ENCODE measurements around the gene VAV3.
"Not testable (repeated sequence)": the region's sequence is repeated elsewhere in the genome, so short reads cannot be mapped to it uniquely, and the experiment has no call there.

The VAV3 gene

DNA sequence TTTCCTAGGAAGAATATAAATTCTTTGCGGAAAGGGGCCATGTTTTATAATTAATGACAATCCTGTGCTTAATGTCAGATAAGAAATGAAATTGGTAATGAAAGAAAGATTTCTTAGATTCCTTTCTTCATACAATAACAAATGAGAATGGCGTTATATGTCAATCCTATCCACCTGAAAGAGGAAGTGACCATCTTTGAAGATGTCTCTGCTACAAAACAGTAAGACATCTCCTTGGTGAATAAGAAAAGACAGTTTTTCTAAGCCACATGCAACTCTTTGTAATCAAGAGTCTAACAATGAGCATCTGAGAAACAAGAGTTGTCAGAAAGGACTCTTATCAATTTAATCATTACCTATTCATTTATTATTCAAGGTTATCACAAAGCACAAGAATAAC is 286.0 kb downstream of the VAV3 start:
- no peak for DNase-seq

GRCh38 chr1:107677697-107678096 is 287.3 kb downstream of the VAV3 start:
- no peak for DNase-seq

GRCh38 chr1:107674486-107674885 is 290.5 kb downstream of the VAV3 start:
- DNase-seq, result no peak

- no peak for DNase-seq
Observed at GRCh38 chr1:107673006-107673405, 292.0 kb downstream of the VAV3 start.

GRCh38 chr1:107670397-107671040 is 294.5 kb downstream of the VAV3 start:
- no peak for DNase-seq

- DNase-seq, result no peak
Observed at GRCh38 chr1:107669996-107670395, 295.0 kb downstream of the VAV3 start.

GRCh38 chr1:107668762-107669161 is 296.2 kb downstream of the VAV3 start:
- no peak for DNase-seq

DNA sequence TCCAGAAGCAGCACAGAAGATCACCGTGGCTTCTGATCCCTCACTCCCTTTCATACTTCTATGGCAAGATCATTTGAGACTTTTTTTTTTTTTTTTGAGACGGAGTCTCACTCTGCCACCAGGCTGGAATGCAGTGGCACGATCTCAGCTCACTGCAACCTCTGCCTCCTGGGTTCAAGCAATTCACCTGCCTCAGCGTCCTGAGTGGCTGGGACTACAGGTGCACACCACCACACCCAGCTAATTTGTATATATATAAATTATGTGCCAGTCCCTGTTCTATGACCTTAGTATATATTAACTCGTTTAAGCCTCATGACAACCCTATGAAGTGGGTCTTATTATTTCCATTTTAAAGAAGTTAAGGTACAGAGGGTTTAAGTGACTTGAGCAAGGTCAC is 298.5 kb downstream of the VAV3 start:
- no peak for DNase-seq

DNA sequence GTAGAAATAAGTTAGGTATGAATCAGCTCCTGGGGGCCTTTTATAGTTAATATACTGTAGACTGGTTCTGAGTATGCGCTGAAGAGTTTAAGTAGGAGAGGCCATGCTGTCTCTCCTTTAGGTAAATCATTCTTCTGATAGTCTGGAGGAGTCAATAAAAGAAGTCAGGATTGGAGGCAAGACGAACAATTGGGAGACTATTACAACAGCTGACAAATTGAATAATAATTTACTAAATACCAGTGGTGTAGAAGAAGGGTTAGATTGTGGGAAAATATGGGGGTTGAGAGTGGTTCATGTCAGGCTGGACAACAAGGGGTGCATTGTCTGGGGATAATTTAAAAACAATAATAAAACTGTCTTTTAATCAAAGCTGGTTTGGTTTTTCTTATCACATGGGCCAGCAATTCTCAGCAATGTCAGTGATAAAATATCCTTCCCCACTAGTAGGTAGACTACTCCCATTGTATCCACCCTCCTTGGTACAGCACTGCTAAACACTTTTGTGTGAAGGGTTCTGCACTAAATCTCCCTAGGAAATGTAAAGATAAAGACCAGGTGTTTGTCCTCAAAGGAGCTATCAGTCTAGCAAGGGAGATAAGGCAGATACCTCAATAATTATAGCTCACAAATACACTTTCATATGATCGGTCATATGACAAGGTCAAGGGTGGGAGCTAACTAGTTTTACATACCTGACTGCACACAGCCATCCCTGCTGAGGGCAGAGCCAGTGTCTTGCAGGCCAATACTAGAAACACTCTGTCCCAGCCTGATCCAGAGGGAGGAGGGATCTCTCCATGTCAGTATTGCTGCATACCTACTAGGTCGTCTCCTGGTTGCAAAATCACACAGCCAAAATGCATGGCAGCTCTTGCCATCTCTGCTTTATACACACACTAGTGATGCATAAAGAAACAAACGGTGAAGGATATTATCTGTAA is 299.7 kb downstream of the VAV3 start:
- no peak for DNase-seq

DNA sequence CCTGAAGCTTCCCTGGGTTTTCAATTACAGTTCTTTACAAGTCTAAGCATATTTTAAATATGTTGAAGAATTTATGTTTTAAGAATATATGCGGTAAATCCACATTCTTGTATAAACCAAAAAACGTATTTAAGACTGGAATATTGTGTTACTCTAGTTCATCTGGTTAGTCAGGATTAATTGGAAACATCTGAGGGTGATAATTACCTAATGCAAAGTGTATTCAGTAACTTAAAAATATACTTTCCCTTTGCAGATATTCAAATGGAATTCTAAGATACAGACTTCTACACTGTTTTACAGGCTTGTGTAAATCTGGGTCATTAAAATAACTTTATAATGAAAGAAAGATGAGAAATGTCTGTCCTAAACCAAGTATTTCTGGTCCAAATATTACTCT is 302.0 kb downstream of the VAV3 start:
- no peak for DNase-seq

DNA sequence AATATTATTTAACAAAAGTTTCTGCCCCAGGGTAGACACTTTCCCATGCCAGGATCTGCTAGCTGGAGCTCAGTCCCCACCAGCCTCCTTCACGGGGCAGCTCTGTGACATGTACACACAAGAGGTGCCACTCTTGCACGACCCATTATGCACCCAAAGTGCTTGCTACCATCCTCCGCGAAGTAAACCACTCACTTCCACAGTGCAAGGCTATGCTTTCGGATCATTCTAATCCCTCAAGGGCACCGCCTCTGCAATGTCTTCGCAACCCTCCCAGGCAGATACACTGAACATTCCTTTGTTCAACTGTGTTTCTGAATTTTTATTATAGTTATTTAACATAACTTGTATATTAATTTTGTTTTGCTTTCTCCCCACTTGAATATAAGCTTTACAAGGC is 303.8 kb downstream of the VAV3 start:
- no peak for DNase-seq

DNA sequence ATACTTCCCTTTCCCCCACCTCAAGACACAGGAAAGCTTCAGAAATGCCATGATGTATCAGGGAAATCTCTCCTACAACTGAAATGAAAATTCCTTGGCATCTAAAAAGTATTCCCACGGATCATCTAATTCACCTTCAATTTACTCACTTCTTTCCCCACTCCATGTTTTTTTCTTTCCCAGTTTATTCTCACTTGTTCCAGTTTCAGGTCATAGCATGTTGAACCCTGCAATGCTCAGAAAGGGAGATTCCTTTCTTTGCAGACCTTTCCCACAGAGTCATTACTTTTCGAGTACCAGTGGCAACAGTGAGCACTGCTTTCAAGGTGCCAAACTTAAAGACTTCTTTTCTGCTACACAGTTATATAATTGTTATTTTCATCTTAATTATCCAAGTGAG is 305.0 kb downstream of the VAV3 start:
- DNase-seq, result no peak

- DNase-seq, result no peak
Observed at GRCh38 chr1:107657356-107657755, 307.6 kb downstream of the VAV3 start.

GRCh38 chr1:107653765-107654164 is 311.2 kb downstream of the VAV3 start:
- DNase-seq, result no peak

- DNase-seq, result no peak
Observed at GRCh38 chr1:107653005-107653404, 312.0 kb downstream of the VAV3 start.

DNA sequence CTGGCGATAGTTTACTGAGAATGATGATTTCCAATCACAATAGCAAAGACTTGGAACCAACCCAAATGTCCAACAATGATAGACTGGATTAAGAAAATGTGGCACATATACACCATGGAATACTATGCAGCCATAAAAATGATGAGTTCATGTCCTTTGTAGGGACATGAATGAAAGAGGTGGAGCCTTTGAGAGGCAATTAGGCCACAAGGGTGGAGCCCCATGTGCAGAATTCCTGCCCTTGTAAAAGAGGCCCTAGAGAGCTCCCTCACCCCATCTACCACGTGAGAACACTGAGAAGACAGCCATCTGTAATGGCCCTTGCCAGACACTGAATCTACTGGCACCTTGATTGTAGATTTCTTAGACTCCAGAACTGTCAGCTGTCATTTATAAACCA is 314.2 kb downstream of the VAV3 start:
- not testable (repeated sequence) for DNase-seq

DNA sequence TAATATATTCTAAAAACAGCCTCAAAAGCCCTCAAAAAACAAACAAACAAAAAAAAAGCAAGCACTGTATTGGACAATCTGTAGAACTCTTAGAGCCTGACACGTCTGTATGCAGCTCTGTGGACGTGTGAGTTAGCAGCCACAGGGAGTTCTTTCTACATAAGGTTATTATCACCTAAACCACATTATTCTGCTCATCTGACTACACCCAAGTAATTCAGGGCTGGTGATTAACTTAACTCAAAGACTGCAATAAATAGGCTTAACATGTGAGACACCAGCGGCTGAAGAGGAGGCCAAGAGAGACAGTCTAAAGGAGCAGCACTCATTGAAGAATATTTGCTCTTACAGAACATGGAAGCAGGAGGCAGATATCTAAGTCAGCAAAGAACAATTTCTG is 316.0 kb downstream of the VAV3 start:
- peak; percentile 8 for DNase-seq

GRCh38 chr1:107648071-107648470 is 316.9 kb downstream of the VAV3 start:
- no peak for DNase-seq

DNA sequence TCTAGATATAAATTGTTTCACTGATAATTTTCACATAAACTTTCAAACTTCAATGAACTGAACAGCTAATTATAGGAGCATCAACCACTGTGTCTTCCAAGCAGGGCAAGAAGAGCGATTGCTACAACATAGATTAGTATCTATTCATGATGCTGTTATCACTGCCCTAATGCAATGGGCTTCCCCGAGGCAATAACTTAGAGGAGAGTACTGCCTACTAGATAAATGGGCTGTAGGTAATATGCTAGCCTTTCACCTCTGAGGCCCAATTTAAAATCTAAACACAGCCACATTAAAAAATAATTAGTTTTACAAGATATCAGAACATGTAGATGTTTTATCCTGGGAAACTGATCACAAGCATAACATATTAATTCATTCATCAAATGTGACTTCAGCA is 318.0 kb downstream of the VAV3 start:
- no peak for DNase-seq

DNA sequence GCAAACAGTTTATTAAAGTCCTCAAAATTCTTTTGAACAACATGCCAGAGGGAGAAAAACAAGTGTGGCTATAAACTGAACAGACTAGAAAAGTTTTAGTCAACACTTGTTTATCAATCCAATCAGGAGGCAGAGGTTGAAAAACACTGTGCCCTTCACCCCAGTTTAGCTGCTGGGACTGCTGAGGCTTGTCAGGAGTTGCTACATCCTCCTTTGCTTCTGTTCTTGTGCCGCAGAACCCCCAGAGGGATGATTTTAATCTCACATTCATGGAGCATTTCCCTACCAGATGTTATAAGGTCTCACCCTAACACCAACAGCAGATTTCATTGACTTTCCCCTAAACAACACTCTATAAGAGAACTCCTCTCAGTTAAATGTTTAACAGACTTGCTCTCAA is 321.2 kb downstream of the VAV3 start:
- DNase-seq, result no peak

GRCh38 chr1:107640207-107640606 is 324.8 kb downstream of the VAV3 start:
- DNase-seq, result no peak

- no peak for DNase-seq
Observed at GRCh38 chr1:107637101-107637500, 327.9 kb downstream of the VAV3 start.

DNA sequence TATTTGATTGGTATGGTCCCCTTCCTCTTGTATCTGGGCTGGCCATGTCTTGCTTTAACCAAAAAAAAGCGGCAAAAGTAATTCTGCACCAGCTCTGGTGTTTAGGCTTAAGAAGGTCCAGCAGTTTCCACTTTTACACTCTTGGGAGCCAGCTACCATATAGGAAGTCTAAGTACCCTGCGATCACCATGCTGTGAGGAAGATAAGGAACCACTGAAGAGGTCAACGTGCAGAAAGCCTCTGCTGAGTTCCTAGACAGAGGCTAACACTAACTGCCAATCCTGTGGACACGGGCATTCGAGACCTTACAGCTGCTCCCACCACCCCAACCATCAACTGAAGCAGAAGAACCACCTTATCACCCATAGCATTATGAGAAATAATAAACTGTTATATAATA is 331.4 kb downstream of the VAV3 start:
- DNase-seq, result no peak

DNA sequence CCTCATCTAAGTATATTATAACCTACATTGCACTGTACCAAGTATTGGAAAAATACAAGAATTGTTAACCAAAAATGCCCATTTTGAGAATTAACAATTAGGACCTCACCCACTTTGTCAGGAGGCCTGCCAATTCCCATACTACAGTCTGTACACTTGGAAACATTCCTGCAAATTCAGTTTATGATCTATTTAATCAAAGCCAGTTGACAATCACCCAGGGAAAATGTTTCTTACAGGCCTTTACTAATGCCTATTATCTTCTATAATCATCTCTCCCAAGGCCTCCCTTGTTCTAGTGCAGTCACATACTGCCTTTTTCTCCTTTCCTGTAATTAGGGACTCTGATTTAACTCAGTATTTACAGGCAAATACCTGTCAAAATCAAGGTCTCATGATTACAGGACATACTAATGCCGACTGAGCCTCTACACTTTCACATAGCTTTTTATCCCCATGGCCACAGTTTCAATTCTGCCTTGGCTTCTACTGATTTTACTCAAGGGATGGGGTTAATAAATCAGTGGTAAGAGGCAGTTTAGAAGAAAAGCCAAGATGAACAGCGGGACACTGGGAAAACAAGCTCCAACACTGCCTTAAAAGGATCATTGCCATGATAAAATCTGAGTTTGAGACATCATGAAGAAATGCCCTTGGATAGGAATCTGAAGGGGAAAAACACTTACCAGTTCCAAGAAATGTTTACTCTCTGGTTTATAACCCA is 338.7 kb downstream of the VAV3 start:
- no peak for DNase-seq

All from CD4-positive, alpha-beta T cell treated with Interleukin-21 for 1 hour (primary cell).